ENCODE results near the gene PODXL2.
"Not testable (repeated sequence)": the region's sequence is repeated elsewhere in the genome, so short reads cannot be mapped to it uniquely, and the experiment has no call there.

The PODXL2 gene

GRCh38 chr3:127628788-127629466, at the start of gene PODXL2:
Gene PODXL2, plus strand, starts transcription at chr3:127629185. Its CDS starts 35 bp downstream, at chr3:127629220.
- peak; percentile 18 for DNase-seq (ENCODE audit: low spot score)

GRCh38 chr3:127580327-127581060, 48.5 kb upstream of the PODXL2 start:
- no peak for DNase-seq (ENCODE audit: low spot score)

GRCh38 chr3:127584734-127585133, 44.3 kb upstream of the PODXL2 start:
- no peak for DNase-seq (ENCODE audit: low spot score)

GRCh38 chr3:127585163-127585812, 43.7 kb upstream of the PODXL2 start:
- no peak for DNase-seq (ENCODE audit: low spot score)

GRCh38 chr3:127585813-127586413, 43.1 kb upstream of the PODXL2 start:
- no peak for DNase-seq (ENCODE audit: low spot score)

GRCh38 chr3:127587876-127588275, 41.1 kb upstream of the PODXL2 start:
- no peak for DNase-seq (ENCODE audit: low spot score)

- no peak for DNase-seq (ENCODE audit: low spot score)
Measured at GRCh38 chr3:127588806-127589577, 40.0 kb upstream of the PODXL2 start.

- DNase-seq (ENCODE audit: low spot score): no peak
Measured at GRCh38 chr3:127589600-127590281, 39.2 kb upstream of the PODXL2 start.

GRCh38 chr3:127590282-127590592, 38.7 kb upstream of the PODXL2 start:
- DNase-seq (ENCODE audit: low spot score): peak; percentile 3

GRCh38 chr3:127590593-127591465, 38.2 kb upstream of the PODXL2 start, which contains the start of gene TPRA1:
Gene TPRA1, minus strand, starts transcription at chr3:127590733. Its CDS starts 10,587 bp downstream, at chr3:127580146.
- DNase-seq (ENCODE audit: low spot score): peak; percentile 90

- DNase-seq (ENCODE audit: low spot score): no peak
Measured at GRCh38 chr3:127593178-127593577, 35.8 kb upstream of the PODXL2 start.

GRCh38 chr3:127595303-127595702, 33.7 kb upstream of the PODXL2 start:
- no peak for DNase-seq (ENCODE audit: low spot score)

GRCh38 chr3:127597020-127597771, 31.8 kb upstream of the PODXL2 start:
- DNase-seq (ENCODE audit: low spot score): no peak

- no peak for DNase-seq (ENCODE audit: low spot score)
Measured at GRCh38 chr3:127598841-127599570, 30.0 kb upstream of the PODXL2 start.

- DNase-seq (ENCODE audit: low spot score): no peak
Measured at GRCh38 chr3:127600749-127601456, 28.1 kb upstream of the PODXL2 start.

- DNase-seq (ENCODE audit: low spot score): no peak
Measured at GRCh38 chr3:127604035-127604434, 24.9 kb upstream of the PODXL2 start.

GRCh38 chr3:127604546-127605165, 24.3 kb upstream of the PODXL2 start:
- DNase-seq (ENCODE audit: low spot score): no peak

GRCh38 chr3:127605547-127605946, 23.4 kb upstream of the PODXL2 start:
- DNase-seq (ENCODE audit: low spot score): not testable (repeated sequence)

Data from CD4-positive, alpha-beta T cell treated with Interleukin-2 at 100 ng/mL for 4 hours (primary cell).